B cell (primary cell): ENCODE measurements around the gene PDP2.

ENCODE experiments used
- CTCF ChIP-seq: fragments of 200-600 bp; IDR thresholded peaks from one replicate; pipeline ENCODE4 v1.8.0; 2022; ENCODE audit warnings: antibody characterized with exemption, mild to moderate bottlenecking
- EZH2 ChIP-seq: IDR thresholded peaks from 2 replicates; pipeline ENCODE4 v1.6.1; 2012; ENCODE audit warnings: borderline replicate concordance, low read depth, mild to moderate bottlenecking, moderate library complexity, low read length; ENCODE audit not compliant: insufficient read depth, poor library complexity, severe bottlenecking

GRCh38 chr16:66935314-66936011 lies 55.1 kb downstream of the PDP2 start, which contains the start of gene CES2:
- TF ChIP-seq CTCF (no peak), EZH2 (no peak)
